ENCODE results near the gene TMEM53. TPM values are rescaled to one million over a fixed set of nuclear protein-coding genes. Genes with fewer than 3 reads are reported as not detected.

The TMEM53 gene
- total RNA-seq, 4 donors from 2014 or later: 3.9 to 10.4 (median 8.0) TPM

DNA sequence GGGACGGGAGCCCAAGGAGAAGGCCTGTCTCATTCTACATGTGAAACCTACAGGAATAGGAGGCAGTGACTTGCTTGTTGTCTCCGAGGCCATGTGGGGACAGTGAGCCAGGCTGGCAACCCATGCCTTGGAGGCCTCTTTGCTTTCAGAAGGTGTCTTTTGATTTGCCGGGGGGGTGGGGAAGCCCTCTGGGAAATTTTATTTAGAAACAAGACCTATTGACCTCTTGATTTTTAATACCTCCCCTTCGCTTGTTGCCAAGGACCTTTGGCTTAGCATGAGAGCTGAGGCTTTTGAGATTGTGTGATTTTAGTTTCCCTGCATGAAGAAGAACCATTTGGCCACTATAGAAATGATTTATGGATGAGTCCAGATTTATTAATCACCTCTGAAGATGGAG, 4.3 kb upstream of the TMEM53 start:
- no peak overlapping the region for H3K27ac ChIP-seq
- 88 to 94% methylated on average over 4 of the region's 4 CpGs for WGBS, 2 donors
- DNase-seq: no peak

DNA sequence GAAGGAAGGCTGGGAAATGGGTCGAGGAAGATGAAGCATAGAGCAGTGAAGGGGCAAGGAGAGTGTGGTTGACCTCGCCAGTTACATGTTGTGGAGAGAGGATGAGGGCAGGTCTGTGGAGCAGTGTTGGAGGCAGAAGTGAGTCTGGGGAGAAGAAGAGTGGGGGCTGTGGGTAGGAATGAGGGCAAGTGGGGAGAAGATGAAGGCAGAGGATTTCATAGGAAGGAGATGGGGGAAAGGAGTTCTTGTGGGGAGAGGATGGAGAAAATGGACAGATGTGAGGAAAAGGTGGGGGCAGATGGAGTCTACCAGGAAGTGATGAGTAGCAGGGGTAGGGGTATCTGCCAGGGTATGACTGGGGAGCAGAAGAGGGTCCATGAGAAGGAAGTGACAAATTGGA, 3.8 kb upstream of the TMEM53 start:
- H3K4me3 ChIP-seq (replicated peaks in 1 of 3): no peak overlapping the region
- intact Hi-C loops (cut with DNase I): no loop called here
- WGBS, 2 donors: 91 to 94% methylated on average over 2 of the region's 2 CpGs
- no peak overlapping the region for H3K27ac ChIP-seq
- H3K27me3 ChIP-seq: no peaks in the 10 kb centered on the region
- H3K36me3 ChIP-seq: no peaks in the 10 kb centered on the region
- H3K9me3 ChIP-seq: no peaks in the 10 kb centered on the region
- H3K4me1 ChIP-seq: peaks cover 14 to 20% of the 10 kb centered on the region in 2 donors
- DNase-seq: no peak
- TF ChIP-seq CTCF (IDR thresholded peaks at IDR 0.05) (no peak), POLR2A (IDR thresholded peaks at IDR 0.05) (no peak)

More for the DNA sequence above, 4.3 kb upstream of the TMEM53 start:
- TF ChIP-seq POLR2A (IDR thresholded peaks at IDR 0.05) (no peak), CTCF (IDR thresholded peaks at IDR 0.05) (no peak)
- Histone ChIP-seq H3K4me1 (peaks cover 9 to 15% of the 10 kb centered on the region in 2 donors), H3K36me3 (no peaks in the 10 kb centered on the region), H3K4me3 (replicated peaks in 1 of 3) (no peak overlapping the region), H3K27me3 (no peaks in the 10 kb centered on the region), H3K9me3 (no peaks in the 10 kb centered on the region)
- intact Hi-C loops (cut with DNase I): no loop called here

DNA sequence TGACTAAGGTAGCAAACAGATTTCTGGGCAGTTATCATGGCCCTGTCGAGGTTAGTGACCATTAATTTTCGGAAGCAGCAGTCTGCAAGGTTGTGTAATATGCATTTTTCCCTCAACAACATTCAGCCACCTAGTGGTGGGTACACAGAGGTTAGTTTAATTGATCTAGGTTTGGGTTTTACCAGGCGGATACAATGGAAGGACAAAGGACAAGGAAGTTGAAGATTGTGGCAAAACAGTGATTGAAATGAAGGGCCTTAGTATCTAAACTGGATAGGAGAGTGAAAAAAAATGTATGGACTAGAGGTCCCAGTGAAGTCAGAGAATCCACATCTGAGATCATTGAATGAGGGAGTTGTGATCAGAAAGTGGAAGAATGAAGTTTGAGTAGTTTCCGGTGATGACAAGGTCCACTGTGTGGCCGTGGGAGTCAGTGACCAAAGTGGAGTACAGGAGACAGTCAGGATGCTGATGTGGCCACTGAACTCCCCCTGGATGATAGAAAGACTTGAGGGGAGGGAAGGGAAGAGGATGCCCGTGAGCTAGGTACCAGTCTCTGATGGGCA, 3.0 kb upstream of the TMEM53 start:
- H3K27ac ChIP-seq: no peak overlapping the region
- H3K4me3 ChIP-seq (replicated peaks in 1 of 3): no peak overlapping the region
- no peaks in the 10 kb centered on the region for H3K9me3 ChIP-seq
- 75% methylated on average over 6 of the region's 6 CpGs for WGBS, 2 donors
- no peaks in the 10 kb centered on the region for H3K27me3 ChIP-seq
- intact Hi-C loops (cut with DNase I): no loop called here
- TF ChIP-seq CTCF (IDR thresholded peaks at IDR 0.05): peak in 4 of 6 experiments; percentile 20 to 51 (median 40)
- TF ChIP-seq POLR2A (IDR thresholded peaks at IDR 0.05): no peak
- no peaks in the 10 kb centered on the region for H3K36me3 ChIP-seq
- H3K4me1 ChIP-seq: peaks cover 15 to 28% of the 10 kb centered on the region in 2 donors
- DNase-seq: no peak

- H3K27me3 ChIP-seq: no peaks in the 10 kb centered on the region
- H3K27ac ChIP-seq: no peak overlapping the region
- H3K4me1 ChIP-seq: peaks cover 15 to 33% of the 10 kb centered on the region in 2 donors
- H3K4me3 ChIP-seq (replicated peaks in 1 of 3): no peak overlapping the region
- DNase-seq: no peak
- TF ChIP-seq CTCF (IDR thresholded peaks at IDR 0.05) (no peak), POLR2A (IDR thresholded peaks at IDR 0.05) (no peak)
- intact Hi-C loops (cut with DNase I): no loop called here
- H3K36me3 ChIP-seq: no peaks in the 10 kb centered on the region
- H3K9me3 ChIP-seq: no peaks in the 10 kb centered on the region
- 80 to 81% methylated on average over 5 of the region's 5 CpGs for WGBS, 2 donors
These were observed 2.4 kb upstream of the TMEM53 start for GRCh38 chr1:44676484-44677200.

GRCh38 chr1:44675186-44675585, 905 bp upstream of the TMEM53 start:
- H3K27ac ChIP-seq: peak overlapping the region in 2 of 3 donors; percentile 59 to 96
- H3K4me1 ChIP-seq: peaks cover 15 to 33% of the 10 kb centered on the region in 2 donors
- peak overlapping the region in 1 of 3 donors; percentile 44 for H3K4me3 ChIP-seq (replicated peaks in 1 of 3)
- no peak for DNase-seq
- H3K27me3 ChIP-seq: no peaks in the 10 kb centered on the region
- H3K36me3 ChIP-seq: no peaks in the 10 kb centered on the region
- H3K9me3 ChIP-seq: no peaks in the 10 kb centered on the region
- intact Hi-C loops (cut with DNase I): no loop called here
- WGBS, 2 donors: 86% methylated on average over 7 of the region's 7 CpGs
- TF ChIP-seq CTCF (IDR thresholded peaks at IDR 0.05): no peak

Data from thyroid gland (tissue), 4 donors.